ENCODE results near the gene PHLDB1.

GRCh38 chr11:118602331-118602730 lies 5.1 kb upstream of the PHLDB1 start:
- TF ChIP-seq POLR2A (IDR thresholded peaks at IDR 0.05) (no peak), CTCF (IDR thresholded peaks at IDR 0.05) (no peak), POLR2AphosphoS5 (IDR thresholded peaks at IDR 0.05) (no peak)

Data from transverse colon (tissue), 4 donors.